ENCODE data around the gene PEF1. TPM values are rescaled to one million over a fixed set of nuclear protein-coding genes. Genes with fewer than 3 reads are reported as not detected.

PEF1 gene
- total RNA-seq, 1 donor from 2014 or later, result 53.0 TPM

DNA sequence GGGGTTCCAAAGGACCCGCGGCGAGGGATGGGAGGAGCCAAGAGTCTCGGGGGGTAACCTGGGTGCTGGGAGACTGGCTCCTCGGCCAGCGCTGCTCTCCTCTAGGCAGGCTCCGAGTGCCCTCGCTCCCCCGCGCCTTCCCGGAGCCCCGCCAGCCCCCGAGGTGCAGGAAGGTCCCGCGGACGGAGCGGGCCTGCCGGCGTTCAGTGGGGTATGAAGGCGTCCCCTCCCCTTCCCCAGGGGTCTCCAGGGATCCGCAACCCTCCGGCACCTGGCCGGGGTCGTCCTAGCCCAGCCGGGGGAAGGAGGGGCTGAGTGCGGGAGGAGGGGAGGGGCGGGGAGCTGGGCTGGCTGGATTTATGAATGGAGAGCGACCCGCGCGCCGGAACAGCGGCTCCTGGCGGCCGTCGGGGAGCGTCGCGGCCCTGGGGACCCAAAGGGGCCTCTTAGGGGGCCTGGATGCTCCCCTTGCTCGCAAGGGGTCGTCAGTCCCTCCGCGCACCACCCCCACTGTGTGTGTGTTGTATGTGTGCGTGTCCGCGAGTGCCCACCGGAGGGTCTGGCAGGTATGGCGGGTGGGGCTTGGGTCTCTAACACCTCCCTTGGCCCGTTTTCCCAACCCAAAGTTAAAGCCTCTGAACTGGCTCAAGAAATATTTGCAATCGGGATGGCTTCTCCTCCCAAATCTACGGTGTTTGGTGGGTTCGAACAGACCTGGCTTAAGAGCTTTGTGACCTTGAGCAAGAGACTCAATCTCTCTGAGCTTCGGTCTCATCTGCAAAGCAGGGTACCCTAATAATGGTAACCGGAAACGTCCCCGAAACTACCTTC is 26.5 kb downstream of the PEF1 start:
- DNase-seq (ENCODE audit: low spot score), result no peak
- H3K9me3 Mint-ChIP-seq (ENCODE audit: low read depth), result no peaks in the 10 kb centered on the region
- peaks cover 10% of the 10 kb centered on the region for H3K4me1 Mint-ChIP-seq (ENCODE audit: low read depth)
- TF ChIP-seq, protein P1, sequence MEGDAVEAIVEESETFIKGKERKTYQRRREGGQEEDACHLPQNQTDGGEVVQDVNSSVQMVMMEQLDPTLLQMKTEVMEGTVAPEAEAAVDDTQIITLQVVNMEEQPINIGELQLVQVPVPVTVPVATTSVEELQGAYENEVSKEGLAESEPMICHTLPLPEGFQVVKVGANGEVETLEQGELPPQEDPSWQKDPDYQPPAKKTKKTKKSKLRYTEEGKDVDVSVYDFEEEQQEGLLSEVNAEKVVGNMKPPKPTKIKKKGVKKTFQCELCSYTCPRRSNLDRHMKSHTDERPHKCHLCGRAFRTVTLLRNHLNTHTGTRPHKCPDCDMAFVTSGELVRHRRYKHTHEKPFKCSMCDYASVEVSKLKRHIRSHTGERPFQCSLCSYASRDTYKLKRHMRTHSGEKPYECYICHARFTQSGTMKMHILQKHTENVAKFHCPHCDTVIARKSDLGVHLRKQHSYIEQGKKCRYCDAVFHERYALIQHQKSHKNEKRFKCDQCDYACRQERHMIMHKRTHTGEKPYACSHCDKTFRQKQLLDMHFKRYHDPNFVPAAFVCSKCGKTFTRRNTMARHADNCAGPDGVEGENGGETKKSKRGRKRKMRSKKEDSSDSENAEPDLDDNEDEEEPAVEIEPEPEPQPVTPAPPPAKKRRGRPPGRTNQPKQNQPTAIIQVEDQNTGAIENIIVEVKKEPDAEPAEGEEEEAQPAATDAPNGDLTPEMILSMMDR (IDR thresholded peaks at IDR 0.05), result peak; percentile 97
- H3K27me3 Mint-ChIP-seq (ENCODE audit: low read depth), result peaks cover 10% of the 10 kb centered on the region
- H3K4me3 Mint-ChIP-seq (ENCODE audit: unreplicated experiment), result peak overlapping the region; percentile 47
- no peak overlapping the region for H3K27ac Mint-ChIP-seq (ENCODE audit: unreplicated experiment)
- no peaks in the 10 kb centered on the region for H3K36me3 Mint-ChIP-seq (ENCODE audit: low read depth)

DNA sequence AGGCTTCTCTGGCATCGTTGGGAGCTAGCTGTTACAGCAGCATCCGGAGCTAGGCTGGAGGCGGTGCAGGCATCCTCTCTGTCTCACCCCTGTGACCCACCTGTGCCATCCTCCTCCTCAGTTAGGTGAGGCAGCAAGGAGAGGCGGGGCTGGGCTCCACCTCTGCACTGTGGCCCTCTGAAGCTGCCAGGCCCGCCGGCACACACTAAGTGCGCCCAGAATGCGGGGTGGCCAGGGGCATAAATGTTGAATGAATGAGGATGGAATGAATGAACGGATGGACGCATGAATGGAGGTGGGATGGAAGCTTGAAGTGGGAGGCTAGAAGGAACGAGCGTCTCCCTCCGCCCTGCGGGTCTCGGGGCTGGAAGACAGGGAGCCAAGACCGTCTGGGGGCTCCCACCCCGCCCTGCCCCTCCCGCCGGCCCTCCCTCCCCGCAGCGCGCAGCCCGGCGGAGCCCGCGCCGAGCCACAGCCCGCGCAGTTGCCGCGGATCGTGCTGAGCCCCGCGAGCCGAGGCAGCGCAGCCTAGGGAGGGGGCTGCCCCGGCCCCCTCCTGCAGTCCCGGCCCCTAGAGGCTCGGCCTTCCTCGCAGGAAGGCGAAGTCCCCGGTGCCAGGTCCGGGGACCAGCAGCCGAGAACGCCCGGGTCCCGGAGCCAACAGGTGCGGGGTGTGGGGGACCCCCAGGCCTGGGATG is 27.3 kb downstream of the PEF1 start, which contains the start of gene HCRTR1:
Gene HCRTR1, plus strand, starts transcription at position 472 of the 698 bp plus-strand sequence. CDS start 1,504 bp downstream, outside the sequence.
- no peak for DNase-seq (ENCODE audit: low spot score)
- H3K9me3 Mint-ChIP-seq (ENCODE audit: low read depth), result no peaks in the 10 kb centered on the region
- H3K4me3 Mint-ChIP-seq (ENCODE audit: unreplicated experiment), result peak within 1 kb of the TSS; percentile 64
- H3K36me3 Mint-ChIP-seq (ENCODE audit: low read depth), result no peaks in the 10 kb centered on the region
- H3K27ac Mint-ChIP-seq (ENCODE audit: unreplicated experiment), result no peak within 1 kb of the TSS
- TF ChIP-seq, protein P1 (IDR thresholded peaks at IDR 0.05), result no peak
- peaks cover 10% of the 10 kb centered on the region for H3K4me1 Mint-ChIP-seq (ENCODE audit: low read depth)
- peaks cover 10% of the 10 kb centered on the region for H3K27me3 Mint-ChIP-seq (ENCODE audit: low read depth)

DNA sequence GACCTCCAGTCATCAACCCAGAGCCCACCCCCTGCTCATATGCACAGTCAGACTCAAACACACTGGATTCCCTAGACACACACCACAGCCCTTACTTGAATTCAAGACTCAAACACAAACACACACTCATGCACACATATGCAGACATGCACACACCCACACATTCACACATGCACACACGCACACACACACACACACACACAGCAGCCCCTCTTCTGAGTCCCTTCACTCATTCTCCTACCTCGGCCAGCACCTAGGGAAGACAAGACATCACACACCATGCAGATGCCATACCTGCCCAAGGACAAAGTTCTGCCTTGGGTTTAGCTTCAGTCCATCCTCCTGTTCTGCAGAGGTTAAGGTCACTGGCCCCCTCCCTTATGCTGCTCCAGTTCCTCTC is 28.7 kb downstream of the PEF1 start:
- no peak for DNase-seq (ENCODE audit: low spot score)
- Mint-ChIP-seq H3K36me3 (ENCODE audit: low read depth) (no peaks in the 10 kb centered on the region), H3K4me1 (ENCODE audit: low read depth) (peaks cover 10% of the 10 kb centered on the region), H3K9me3 (ENCODE audit: low read depth) (no peaks in the 10 kb centered on the region), H3K27ac (ENCODE audit: unreplicated experiment) (peak overlapping the region; percentile 24), H3K4me3 (ENCODE audit: unreplicated experiment) (no peak overlapping the region), H3K27me3 (ENCODE audit: low read depth) (peaks cover 10% of the 10 kb centered on the region)
- TF ChIP-seq, protein P1 (IDR thresholded peaks at IDR 0.05), result no peak

DNA sequence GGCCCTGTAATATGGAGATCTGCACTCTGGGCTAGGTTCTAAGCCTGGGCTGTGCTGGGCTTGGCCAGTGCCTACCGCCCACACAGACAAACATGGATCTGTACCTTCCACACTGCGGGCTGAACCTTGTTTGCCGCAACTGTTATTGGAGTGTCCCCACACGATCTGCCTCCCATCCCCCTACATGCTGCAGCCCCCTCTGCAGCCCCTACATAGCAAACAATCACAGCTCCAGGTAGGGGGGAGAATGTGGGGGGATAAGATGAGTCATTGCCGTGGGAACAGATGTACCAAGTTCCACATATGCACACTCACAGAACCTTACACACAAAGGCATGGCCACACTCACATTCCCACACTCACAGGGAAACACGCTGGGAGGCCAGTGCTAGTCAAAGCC is 29.3 kb downstream of the PEF1 start:
- TF ChIP-seq, protein P1 (IDR thresholded peaks at IDR 0.05), result no peak
- Mint-ChIP-seq H3K4me1 (ENCODE audit: low read depth) (peaks cover 10% of the 10 kb centered on the region), H3K9me3 (ENCODE audit: low read depth) (no peaks in the 10 kb centered on the region), H3K4me3 (ENCODE audit: unreplicated experiment) (no peak overlapping the region), H3K36me3 (ENCODE audit: low read depth) (no peaks in the 10 kb centered on the region), H3K27ac (ENCODE audit: unreplicated experiment) (peak overlapping the region; percentile 24), H3K27me3 (ENCODE audit: low read depth) (peaks cover 10% of the 10 kb centered on the region)
- DNase-seq (ENCODE audit: low spot score), result no peak

DNA sequence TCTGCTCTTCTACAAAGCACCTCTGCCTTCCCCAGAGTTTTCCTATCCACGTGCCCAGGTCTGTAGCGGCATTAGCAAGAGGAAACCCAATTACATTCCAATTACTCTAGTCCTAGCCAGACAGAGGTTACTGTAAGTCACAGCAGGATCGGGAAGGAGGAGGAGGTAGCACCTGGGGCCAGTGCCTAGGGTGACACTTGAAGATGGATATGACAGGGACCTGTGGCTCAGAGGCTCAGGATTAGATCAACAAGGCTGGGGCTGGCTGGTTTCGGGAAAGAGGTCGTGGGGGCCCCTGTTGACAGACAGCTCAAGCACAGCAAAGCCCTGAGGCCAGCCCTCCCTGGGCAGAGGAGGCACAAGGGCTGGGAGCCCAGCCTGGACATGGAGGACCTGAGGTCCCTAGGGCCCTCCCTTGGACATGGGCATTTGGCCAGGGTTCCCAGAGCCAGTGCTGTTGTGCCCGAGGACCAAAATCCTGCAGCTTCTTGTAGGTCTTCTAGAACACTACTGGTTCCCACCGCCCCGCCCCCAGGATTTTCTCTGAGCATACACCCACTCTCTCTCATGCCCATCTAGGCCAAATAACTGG is 30.2 kb downstream of the PEF1 start:
- no peaks in the 10 kb centered on the region for H3K9me3 Mint-ChIP-seq (ENCODE audit: low read depth)
- H3K27ac Mint-ChIP-seq (ENCODE audit: unreplicated experiment), result no peak overlapping the region
- no peaks in the 10 kb centered on the region for H3K36me3 Mint-ChIP-seq (ENCODE audit: low read depth)
- TF ChIP-seq, protein P1 (IDR thresholded peaks at IDR 0.05), result no peak
- H3K27me3 Mint-ChIP-seq (ENCODE audit: low read depth), result peaks cover 7% of the 10 kb centered on the region
- no peak for DNase-seq (ENCODE audit: low spot score)
- peaks cover 10% of the 10 kb centered on the region for H3K4me1 Mint-ChIP-seq (ENCODE audit: low read depth)
- H3K4me3 Mint-ChIP-seq (ENCODE audit: unreplicated experiment), result no peak overlapping the region
